Measurements from ENCODE around the gene PSMB7. TPM values are rescaled to one million over a fixed set of nuclear protein-coding genes. Genes with fewer than 3 reads are reported as not detected.

PSMB7 gene
- total RNA-seq: 100 to 1,000 TPM; 149 to 273 (median 163) TPM
- 100 to 1,000 TPM; 250 to 281 TPM for polyA plus RNA-seq
- long read RNA-seq, donor 1, transcript PSMB7-201 (8 exons, 980 nt): major isoform, 118 of 138 reads
- long read RNA-seq, donor 1, partial matches to known transcripts: 11 of 138 reads
- long read RNA-seq, donor 1, other reads (novel, unspliced or antisense): 9 of 138 reads
- long read RNA-seq, donor 2, transcript PSMB7-201 (8 exons, 980 nt): major isoform, 270 of 289 reads
- long read RNA-seq, donor 2, partial matches to known transcripts: 5 of 289 reads
- long read RNA-seq, donor 2, other reads (novel, unspliced or antisense): 14 of 289 reads
- long read RNA-seq, donor 3, transcript PSMB7-201 (8 exons, 980 nt): major isoform, 75 of 80 reads
- long read RNA-seq, donor 3, partial matches to known transcripts: 2 of 80 reads
- long read RNA-seq, donor 3, other reads (novel, unspliced or antisense): 3 of 80 reads

DNA sequence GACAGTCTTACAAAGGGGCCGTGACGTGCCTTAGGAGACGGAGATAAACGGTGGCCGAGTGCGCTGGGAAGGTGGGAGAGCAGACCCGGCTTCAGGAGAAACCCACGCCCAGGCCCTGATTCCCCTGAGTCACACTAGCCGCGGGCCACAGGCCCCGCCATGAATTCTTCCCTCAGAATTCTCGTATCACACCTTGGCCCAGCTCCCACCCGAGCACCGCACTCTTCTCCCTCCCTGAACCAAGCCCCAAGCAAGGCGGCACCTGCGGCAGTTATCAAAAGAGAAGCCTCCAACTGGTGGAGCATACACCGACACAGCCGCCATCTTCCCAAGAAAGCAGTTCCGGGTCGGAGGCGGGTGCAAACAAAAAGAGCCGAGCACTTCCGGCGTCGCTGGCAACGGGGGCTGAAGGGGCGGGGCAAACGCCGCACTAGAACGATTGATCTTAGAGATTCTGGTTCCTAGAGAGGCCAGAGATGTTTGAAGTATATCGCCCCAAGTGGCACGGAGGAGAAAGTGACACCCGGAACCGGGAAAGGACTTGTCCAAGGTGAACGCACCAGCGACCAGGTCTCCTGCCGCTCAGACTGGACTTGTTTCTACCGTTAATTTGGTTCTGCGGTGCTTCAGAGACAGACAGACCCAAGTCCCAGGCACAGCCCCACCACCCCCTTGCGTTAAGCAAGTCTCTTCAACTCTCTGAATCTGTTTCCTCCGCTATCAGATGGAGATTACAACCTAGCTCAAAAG is at the start of gene PSMB7:
PSMB7 (minus strand) TSS at position 341 of the 750 bp plus-strand sequence; CDS start at position 324, 17 bp downstream.
- H3K36me3 ChIP-seq: peaks cover 0 to 41% (median 39%) of the 10 kb centered on the region in 9 donors
- peak; percentile 95 to 97 (median 96) for DNase-seq
- peak within 1 kb of the TSS in 8 of 12 donors; percentile 11 to 72 (median 54) for H3K27ac ChIP-seq
- H3K4me1 ChIP-seq: peaks cover 0 to 28% (median 12%) of the 10 kb centered on the region in 12 donors
- no peaks in the 10 kb centered on the region for H3K27me3 ChIP-seq
- H3K4me3 ChIP-seq: peak within 1 kb of the TSS; percentile 25 to 93 (median 84)
- no peaks in the 10 kb centered on the region for H3K9me3 ChIP-seq
- intact Hi-C loops (cut with DNase I): loop anchor here in 3 of 10 donors (5.0 to 10.0 kb wide), 3 partner anchors 67 to 450 kb away; partner anchors contain the start of genes ARPC5L (in 1 of the 3) and RPL35 (in 1 of the 3)
- 6 to 7% (median 6%) methylated on average over 40 to 41 of the region's 41 CpGs for WGBS, 4 donors
- TF ChIP-seq POLR2A (IDR thresholded peaks at IDR 0.05): peak in 1 of 2 donors; percentile 44
- TF ChIP-seq, protein P1, sequence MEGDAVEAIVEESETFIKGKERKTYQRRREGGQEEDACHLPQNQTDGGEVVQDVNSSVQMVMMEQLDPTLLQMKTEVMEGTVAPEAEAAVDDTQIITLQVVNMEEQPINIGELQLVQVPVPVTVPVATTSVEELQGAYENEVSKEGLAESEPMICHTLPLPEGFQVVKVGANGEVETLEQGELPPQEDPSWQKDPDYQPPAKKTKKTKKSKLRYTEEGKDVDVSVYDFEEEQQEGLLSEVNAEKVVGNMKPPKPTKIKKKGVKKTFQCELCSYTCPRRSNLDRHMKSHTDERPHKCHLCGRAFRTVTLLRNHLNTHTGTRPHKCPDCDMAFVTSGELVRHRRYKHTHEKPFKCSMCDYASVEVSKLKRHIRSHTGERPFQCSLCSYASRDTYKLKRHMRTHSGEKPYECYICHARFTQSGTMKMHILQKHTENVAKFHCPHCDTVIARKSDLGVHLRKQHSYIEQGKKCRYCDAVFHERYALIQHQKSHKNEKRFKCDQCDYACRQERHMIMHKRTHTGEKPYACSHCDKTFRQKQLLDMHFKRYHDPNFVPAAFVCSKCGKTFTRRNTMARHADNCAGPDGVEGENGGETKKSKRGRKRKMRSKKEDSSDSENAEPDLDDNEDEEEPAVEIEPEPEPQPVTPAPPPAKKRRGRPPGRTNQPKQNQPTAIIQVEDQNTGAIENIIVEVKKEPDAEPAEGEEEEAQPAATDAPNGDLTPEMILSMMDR (IDR thresholded peaks at IDR 0.05): peak; percentile 67 to 98 (median 82)
- peak; percentile 85 to 98 (median 96) for ATAC-seq

DNA sequence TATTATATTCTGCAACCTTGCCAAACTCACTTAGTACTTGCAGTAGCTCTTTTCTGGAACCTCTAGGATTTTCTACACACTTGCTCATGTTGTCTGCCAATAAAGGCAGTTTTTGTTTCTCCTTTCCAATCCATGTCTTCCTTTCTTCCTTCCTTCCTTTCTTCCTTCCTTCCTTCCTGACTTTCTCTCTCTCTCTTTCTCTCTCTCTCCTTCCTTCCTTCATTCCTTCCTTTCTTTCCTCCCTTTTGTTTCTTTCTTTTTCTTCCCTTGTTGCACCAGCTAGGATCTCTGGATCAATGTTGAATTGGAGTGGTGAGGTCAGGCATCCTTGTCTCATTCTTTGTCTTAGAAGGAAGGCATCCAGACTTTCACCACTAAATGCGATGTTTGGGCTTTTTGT is 47.5 kb upstream of the PSMB7 start:
- H3K4me3 ChIP-seq: no peak overlapping the region
- ATAC-seq (no peak), DNase-seq (no peak)
- intact Hi-C loops (cut with DNase I): no loop called here
- peaks cover 0 to 9% (median 0%) of the 10 kb centered on the region in 9 donors for H3K27me3 ChIP-seq
- WGBS, 4 donors: 84 to 94% (median 89%) methylated on average over 1 of the region's 1 CpG
- TF ChIP-seq, protein P1 (IDR thresholded peaks at IDR 0.05): no peak
- TF ChIP-seq POLR2A (IDR thresholded peaks at IDR 0.05): no peak
- peaks cover 0 to 14% (median 0%) of the 10 kb centered on the region in 12 donors for H3K9me3 ChIP-seq
- H3K27ac ChIP-seq: no peak overlapping the region
- H3K36me3 ChIP-seq: no peaks in the 10 kb centered on the region
- no peaks in the 10 kb centered on the region for H3K4me1 ChIP-seq

DNA sequence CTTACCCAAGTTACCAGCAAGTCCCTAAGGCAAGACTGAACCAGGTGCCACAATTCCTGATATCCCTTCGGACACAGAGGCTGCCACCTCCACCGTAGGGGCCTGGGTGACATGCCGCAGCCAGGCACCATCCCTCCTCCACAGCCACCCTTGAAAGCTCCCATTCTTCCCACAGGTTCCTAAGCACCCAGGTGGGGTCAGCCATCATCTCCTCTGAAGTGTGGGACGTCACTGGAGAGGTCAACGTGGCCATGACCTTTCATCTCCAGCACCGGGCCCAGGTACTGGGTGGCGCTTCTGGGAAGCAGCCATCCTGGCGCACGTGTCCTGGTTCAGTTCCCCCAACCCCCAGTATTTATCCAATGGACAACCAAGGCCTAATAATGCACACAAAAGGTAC is 43.2 kb upstream of the PSMB7 start:
- WGBS, 4 donors: 83 to 88% (median 86%) methylated on average over 9 of the region's 9 CpGs
- Histone ChIP-seq H3K36me3 (no peaks in the 10 kb centered on the region), H3K4me1 (peaks cover 0 to 2% (median 0%) of the 10 kb centered on the region in 12 donors), H3K27me3 (peaks cover 0 to 12% (median 8%) of the 10 kb centered on the region in 9 donors), H3K4me3 (no peak overlapping the region), H3K27ac (no peak overlapping the region), H3K9me3 (peaks cover 0 to 11% (median 0%) of the 10 kb centered on the region in 12 donors)
- intact Hi-C loops (cut with DNase I): no loop called here
- no peak for TF ChIP-seq POLR2A (IDR thresholded peaks at IDR 0.05)
- TF ChIP-seq, protein P1 (IDR thresholded peaks at IDR 0.05): no peak
- DNase-seq (no peak), ATAC-seq (no peak)

Data from heart left ventricle (tissue), 16 donors.